ENCODE results near the gene VWA7.

DNA sequence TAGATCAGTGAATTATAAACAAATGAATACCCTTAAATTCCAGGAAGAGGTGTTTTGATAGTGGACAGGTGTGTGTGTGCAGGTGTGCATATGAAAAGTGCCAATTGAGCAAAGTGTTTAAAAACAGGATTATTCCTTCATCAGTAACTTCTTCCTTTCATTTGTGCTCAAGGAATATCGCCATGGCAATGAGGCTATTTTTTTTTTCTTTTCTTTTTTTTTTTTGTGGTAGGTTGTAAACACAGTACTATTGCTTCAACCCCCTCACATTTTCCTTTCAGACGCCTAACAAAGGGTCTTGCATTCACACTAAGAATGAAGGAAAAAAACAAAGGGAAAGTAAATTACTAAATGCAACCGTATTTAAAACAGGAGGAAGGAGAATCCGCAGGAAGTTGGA lies 48.4 kb upstream of the VWA7 start:
- TF ChIP-seq, protein P1, sequence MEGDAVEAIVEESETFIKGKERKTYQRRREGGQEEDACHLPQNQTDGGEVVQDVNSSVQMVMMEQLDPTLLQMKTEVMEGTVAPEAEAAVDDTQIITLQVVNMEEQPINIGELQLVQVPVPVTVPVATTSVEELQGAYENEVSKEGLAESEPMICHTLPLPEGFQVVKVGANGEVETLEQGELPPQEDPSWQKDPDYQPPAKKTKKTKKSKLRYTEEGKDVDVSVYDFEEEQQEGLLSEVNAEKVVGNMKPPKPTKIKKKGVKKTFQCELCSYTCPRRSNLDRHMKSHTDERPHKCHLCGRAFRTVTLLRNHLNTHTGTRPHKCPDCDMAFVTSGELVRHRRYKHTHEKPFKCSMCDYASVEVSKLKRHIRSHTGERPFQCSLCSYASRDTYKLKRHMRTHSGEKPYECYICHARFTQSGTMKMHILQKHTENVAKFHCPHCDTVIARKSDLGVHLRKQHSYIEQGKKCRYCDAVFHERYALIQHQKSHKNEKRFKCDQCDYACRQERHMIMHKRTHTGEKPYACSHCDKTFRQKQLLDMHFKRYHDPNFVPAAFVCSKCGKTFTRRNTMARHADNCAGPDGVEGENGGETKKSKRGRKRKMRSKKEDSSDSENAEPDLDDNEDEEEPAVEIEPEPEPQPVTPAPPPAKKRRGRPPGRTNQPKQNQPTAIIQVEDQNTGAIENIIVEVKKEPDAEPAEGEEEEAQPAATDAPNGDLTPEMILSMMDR (IDR thresholded peaks at IDR 0.05), result no peak
- TF ChIP-seq POLR2A (IDR thresholded peaks at IDR 0.05), result no peak
